Peyer's patch (tissue), 4 donors: ENCODE results near the gene PLEKHA7.

ENCODE experiments used
- CTCF ChIP-seq, 6 experiments: fragments of 450-650 bp in 4 of 6; fragments of 200-600 bp in 2 of 6; sonication (generic) in 1 of 6; IDR thresholded peaks; one replicate each; pipeline ENCODE4 v1.5.1; 2017 to 2019; ENCODE audit warnings: antibody characterized with exemption in 6 of 6, mild to moderate bottlenecking in 3 of 6, moderate library complexity in 1 of 6
- POLR2A ChIP-seq, 2 donors: fragments of 450-650 bp; IDR thresholded peaks; one replicate each; pipeline ENCODE4 v1.5.1; 2017; ENCODE audit warnings: antibody characterized with exemption in 2 of 2, mild to moderate bottlenecking in 2 of 2, moderate library complexity in 2 of 2

GRCh38 chr11:16933291-16933690, 80.9 kb downstream of the PLEKHA7 start:
- TF ChIP-seq CTCF (IDR thresholded peaks at IDR 0.05): no peak
- TF ChIP-seq POLR2A (IDR thresholded peaks at IDR 0.05): no peak
